DOHH2 (cell line): ENCODE results near the gene MRPL27.

Experiments
- EZH2phosphoT487 ChIP-seq: fragments of 200-600 bp; sonication (generic); IDR thresholded peaks from 2 replicates; pipeline ENCODE4 v1.6.1; 2017; ENCODE audit warnings: borderline replicate concordance, mild to moderate bottlenecking, antibody characterized with exemption, low read length, moderate library complexity, mixed read lengths
- TF ChIP-seq, protein P1 (sequence below): fragments of 200-600 bp; sonication (generic); IDR thresholded peaks from one replicate; pipeline ENCODE4 v1.5.1; 2014; ENCODE audit warnings: antibody characterized with exemption, mild to moderate bottlenecking, low read depth, low read length; ENCODE audit not compliant: poor library complexity, severe bottlenecking

DNA sequence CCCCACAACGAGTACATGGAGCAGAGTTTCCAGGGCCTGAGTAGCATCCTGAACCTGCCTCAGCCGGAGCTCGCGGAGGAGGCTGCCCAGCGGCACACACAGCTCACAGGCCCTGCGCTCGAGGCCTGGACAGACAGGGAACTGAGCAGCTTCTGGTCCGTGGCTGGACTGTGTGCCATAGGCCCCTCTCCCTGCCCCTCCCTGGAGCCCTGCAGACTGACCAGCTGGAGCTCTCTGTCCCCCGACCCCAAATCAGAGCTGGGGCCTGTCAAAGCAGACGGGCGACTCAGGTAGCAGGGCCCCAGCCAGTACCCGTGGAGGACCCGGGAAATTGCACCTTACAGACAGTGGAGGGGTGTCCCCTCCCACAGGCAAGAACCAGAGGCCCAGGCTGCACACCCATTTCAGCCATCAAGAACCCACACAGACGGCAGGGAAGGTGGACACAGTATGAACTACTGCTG, 13.0 kb downstream of the MRPL27 start:
- TF ChIP-seq, protein P1, sequence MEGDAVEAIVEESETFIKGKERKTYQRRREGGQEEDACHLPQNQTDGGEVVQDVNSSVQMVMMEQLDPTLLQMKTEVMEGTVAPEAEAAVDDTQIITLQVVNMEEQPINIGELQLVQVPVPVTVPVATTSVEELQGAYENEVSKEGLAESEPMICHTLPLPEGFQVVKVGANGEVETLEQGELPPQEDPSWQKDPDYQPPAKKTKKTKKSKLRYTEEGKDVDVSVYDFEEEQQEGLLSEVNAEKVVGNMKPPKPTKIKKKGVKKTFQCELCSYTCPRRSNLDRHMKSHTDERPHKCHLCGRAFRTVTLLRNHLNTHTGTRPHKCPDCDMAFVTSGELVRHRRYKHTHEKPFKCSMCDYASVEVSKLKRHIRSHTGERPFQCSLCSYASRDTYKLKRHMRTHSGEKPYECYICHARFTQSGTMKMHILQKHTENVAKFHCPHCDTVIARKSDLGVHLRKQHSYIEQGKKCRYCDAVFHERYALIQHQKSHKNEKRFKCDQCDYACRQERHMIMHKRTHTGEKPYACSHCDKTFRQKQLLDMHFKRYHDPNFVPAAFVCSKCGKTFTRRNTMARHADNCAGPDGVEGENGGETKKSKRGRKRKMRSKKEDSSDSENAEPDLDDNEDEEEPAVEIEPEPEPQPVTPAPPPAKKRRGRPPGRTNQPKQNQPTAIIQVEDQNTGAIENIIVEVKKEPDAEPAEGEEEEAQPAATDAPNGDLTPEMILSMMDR: no peak
- no peak for TF ChIP-seq EZH2phosphoT487
